Parathyroid adenoma (tissue), 2 donors: ENCODE results near the gene PTPN3.

Experiments
- H2AFZ ChIP-seq: fragments of 300-600 bp; sonication (generic); one replicate; pipeline ENCODE4 v1.7.0; 2017; ENCODE audit warnings: antibody characterized with exemption, mild to moderate bottlenecking
- H3K27ac ChIP-seq: fragments of 300-600 bp; sonication (generic); one replicate; pipeline ENCODE4 v1.7.0; 2017
- H3K27me3 ChIP-seq: fragments of 300-600 bp; sonication (generic); one replicate; pipeline ENCODE4 v1.7.0; 2017; ENCODE audit warnings: low read length; ENCODE audit not compliant: control insufficient read depth, insufficient read depth
- H3K36me3 ChIP-seq: fragments of 300-600 bp; sonication (generic); one replicate; pipeline ENCODE4 v1.7.0; 2017; ENCODE audit warnings: low read length; ENCODE audit not compliant: control insufficient read depth, insufficient read depth
- H3K4me1 ChIP-seq: fragments of 300-600 bp; sonication (generic); one replicate; pipeline ENCODE4 v1.7.0; 2017; ENCODE audit warnings: control low read depth
- H3K4me2 ChIP-seq: fragments of 300-600 bp; sonication (generic); one replicate; pipeline ENCODE4 v1.7.0; 2017; ENCODE audit warnings: low read length
- H3K4me3 ChIP-seq: fragments of 300-600 bp; sonication (generic); one replicate; pipeline ENCODE4 v1.7.0; 2017; ENCODE audit warnings: low read depth, low read length
- H3K79me2 ChIP-seq: fragments of 300-600 bp; sonication (generic); one replicate; pipeline ENCODE4 v1.7.0; 2017; ENCODE audit warnings: control low read depth
- H3K9ac ChIP-seq: fragments of 300-600 bp; sonication (generic); one replicate; pipeline ENCODE4 v1.7.0; 2017; ENCODE audit warnings: mild to moderate bottlenecking
- H3K9me3 ChIP-seq: fragments of 300-600 bp; sonication (generic); one replicate; pipeline ENCODE4 v1.7.0; 2017; ENCODE audit warnings: low read length; ENCODE audit not compliant: control insufficient read depth
- TF ChIP-seq, protein P1 (sequence below): fragments of 300-600 bp; sonication (generic); IDR thresholded peaks from one replicate; pipeline ENCODE4 v1.7.0; 2017; ENCODE audit warnings: antibody characterized with exemption, mild to moderate bottlenecking
- donor health status: primary hyperparathyroidism.

The PTPN3 gene

DNA sequence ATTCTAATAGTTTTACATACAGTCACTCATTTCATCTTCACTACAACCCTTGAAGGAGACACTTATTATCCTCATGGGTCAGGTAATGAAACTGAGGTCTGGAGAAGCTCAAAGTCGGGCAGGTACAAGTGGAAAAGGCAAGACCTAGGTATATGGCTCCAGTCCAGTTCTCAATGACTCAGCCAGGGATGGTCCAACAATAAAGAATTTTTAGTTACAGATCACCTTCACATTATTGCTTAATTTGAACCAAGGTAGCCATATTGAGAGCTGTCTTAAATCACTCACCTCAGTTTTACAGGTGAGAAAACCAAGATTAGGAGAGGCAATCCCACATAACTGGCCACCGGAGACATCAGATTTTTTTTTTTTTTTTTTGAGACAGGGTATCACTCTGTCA, 55.4 kb downstream of the PTPN3 start:
- no peaks in the 10 kb centered on the region for H3K9me3 ChIP-seq
- no peak overlapping the region for H3K9ac ChIP-seq
- TF ChIP-seq, protein P1, sequence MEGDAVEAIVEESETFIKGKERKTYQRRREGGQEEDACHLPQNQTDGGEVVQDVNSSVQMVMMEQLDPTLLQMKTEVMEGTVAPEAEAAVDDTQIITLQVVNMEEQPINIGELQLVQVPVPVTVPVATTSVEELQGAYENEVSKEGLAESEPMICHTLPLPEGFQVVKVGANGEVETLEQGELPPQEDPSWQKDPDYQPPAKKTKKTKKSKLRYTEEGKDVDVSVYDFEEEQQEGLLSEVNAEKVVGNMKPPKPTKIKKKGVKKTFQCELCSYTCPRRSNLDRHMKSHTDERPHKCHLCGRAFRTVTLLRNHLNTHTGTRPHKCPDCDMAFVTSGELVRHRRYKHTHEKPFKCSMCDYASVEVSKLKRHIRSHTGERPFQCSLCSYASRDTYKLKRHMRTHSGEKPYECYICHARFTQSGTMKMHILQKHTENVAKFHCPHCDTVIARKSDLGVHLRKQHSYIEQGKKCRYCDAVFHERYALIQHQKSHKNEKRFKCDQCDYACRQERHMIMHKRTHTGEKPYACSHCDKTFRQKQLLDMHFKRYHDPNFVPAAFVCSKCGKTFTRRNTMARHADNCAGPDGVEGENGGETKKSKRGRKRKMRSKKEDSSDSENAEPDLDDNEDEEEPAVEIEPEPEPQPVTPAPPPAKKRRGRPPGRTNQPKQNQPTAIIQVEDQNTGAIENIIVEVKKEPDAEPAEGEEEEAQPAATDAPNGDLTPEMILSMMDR = no peak

GRCh38 chr9:109441296-109441695, 56.8 kb downstream of the PTPN3 start:
- H3K9ac ChIP-seq = no peak overlapping the region
- H3K27ac ChIP-seq = no peak overlapping the region
- H3K4me1 ChIP-seq = no peaks in the 10 kb centered on the region
- H3K4me2 ChIP-seq = no peak overlapping the region
- no peaks in the 10 kb centered on the region for H3K9me3 ChIP-seq
- no peak overlapping the region for H2AFZ ChIP-seq
- no peaks in the 10 kb centered on the region for H3K36me3 ChIP-seq
- H3K27me3 ChIP-seq = no peaks in the 10 kb centered on the region
- TF ChIP-seq, protein P1 = no peak
- no peaks in the 10 kb centered on the region for H3K79me2 ChIP-seq
- H3K4me3 ChIP-seq = no peak overlapping the region

More for the DNA sequence above, 55.4 kb downstream of the PTPN3 start:
- no peak overlapping the region for H3K4me2 ChIP-seq
- no peaks in the 10 kb centered on the region for H3K79me2 ChIP-seq
- H3K27me3 ChIP-seq = no peaks in the 10 kb centered on the region
- no peak overlapping the region for H3K27ac ChIP-seq
- no peak overlapping the region for H3K4me3 ChIP-seq
- H3K4me1 ChIP-seq = no peaks in the 10 kb centered on the region
- H2AFZ ChIP-seq = no peak overlapping the region
- H3K36me3 ChIP-seq = no peaks in the 10 kb centered on the region

- H3K9ac ChIP-seq = no peak overlapping the region
- H3K36me3 ChIP-seq = no peaks in the 10 kb centered on the region
- H3K9me3 ChIP-seq = no peaks in the 10 kb centered on the region
- H2AFZ ChIP-seq = no peak overlapping the region
- TF ChIP-seq, protein P1 = peak; percentile 53
- H3K4me3 ChIP-seq = no peak overlapping the region
- H3K27ac ChIP-seq = no peak overlapping the region
- no peaks in the 10 kb centered on the region for H3K4me1 ChIP-seq
- no peaks in the 10 kb centered on the region for H3K79me2 ChIP-seq
- no peaks in the 10 kb centered on the region for H3K27me3 ChIP-seq
- no peak overlapping the region for H3K4me2 ChIP-seq
These were observed 57.3 kb downstream of the PTPN3 start for GRCh38 chr9:109440797-109441287.

- TF ChIP-seq, protein P1 = no peak
- Histone ChIP-seq H3K9ac (no peak overlapping the region), H3K4me2 (no peak overlapping the region), H3K27me3 (no peaks in the 10 kb centered on the region), H3K79me2 (no peaks in the 10 kb centered on the region), H3K9me3 (no peaks in the 10 kb centered on the region), H3K27ac (no peak overlapping the region), H3K4me1 (no peaks in the 10 kb centered on the region), H3K36me3 (no peaks in the 10 kb centered on the region), H3K4me3 (no peak overlapping the region), H2AFZ (no peak overlapping the region)
These were observed 58.0 kb downstream of the PTPN3 start for GRCh38 chr9:109440117-109440515.

DNA sequence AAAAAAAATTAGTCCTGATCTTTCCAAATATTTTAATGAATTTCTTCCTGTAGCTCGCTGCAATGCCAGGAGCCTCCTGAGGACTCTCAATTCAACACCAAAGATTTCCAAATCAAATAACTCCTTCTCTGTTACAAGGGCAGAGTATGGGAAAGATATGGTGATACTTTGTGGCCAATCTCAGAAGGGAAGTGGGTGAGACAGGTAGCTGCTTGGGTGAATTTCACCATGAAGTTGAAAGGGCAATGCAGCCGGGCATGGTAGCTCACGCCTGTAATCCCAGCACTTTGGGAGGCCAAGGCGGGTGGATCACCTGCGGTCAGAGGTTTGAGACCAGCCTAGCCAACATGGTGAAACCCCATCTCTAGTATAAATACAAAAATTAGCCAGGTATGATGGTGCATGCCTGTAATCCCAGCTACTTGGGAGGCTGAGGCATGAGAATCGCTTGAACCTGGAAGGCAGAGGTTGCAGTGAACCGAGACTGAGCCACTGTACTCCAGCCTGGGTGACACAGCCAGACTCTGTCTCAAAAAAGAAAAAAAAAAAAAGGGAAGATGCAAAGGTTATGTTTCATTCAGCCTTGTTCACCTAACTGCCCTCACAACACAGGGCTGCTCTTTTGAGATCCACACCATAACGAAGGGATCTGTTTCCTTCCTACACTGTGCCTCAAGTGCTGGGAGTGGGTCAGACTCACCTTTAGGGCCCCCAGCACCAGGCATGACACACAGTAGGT, 58.6 kb downstream of the PTPN3 start:
- H2AFZ ChIP-seq = no peak overlapping the region
- no peak overlapping the region for H3K9ac ChIP-seq
- TF ChIP-seq, protein P1 = no peak
- no peaks in the 10 kb centered on the region for H3K36me3 ChIP-seq
- no peaks in the 10 kb centered on the region for H3K9me3 ChIP-seq
- H3K4me2 ChIP-seq = no peak overlapping the region
- H3K79me2 ChIP-seq = no peaks in the 10 kb centered on the region
- H3K4me3 ChIP-seq = no peak overlapping the region
- H3K4me1 ChIP-seq = no peaks in the 10 kb centered on the region
- H3K27me3 ChIP-seq = no peaks in the 10 kb centered on the region
- no peak overlapping the region for H3K27ac ChIP-seq
